GM18858 (cell line): ENCODE data around the gene MYOZ1.
"Not testable (repeated sequence)": the region's sequence is repeated elsewhere in the genome, so short reads cannot be mapped to it uniquely, and the experiment has no call there.

Source experiments
- ATAC-seq: cut with Tn5 transposase; IDR thresholded peaks from one replicate; pipeline ENCODE4 v1.9.1; 2021; ENCODE audit not compliant: unreplicated experiment

Gene MYOZ1

GRCh38 chr10:73641328-73642060 lies at the start of gene MYOZ1:
TSS of gene MYOZ1 (minus strand) at chr10:73641474. CDS start at chr10:73640017, 1,457 bp downstream.
- ATAC-seq: no peak

GRCh38 chr10:73690755-73691154 lies 49.5 kb upstream of the MYOZ1 start:
- ATAC-seq: not testable (repeated sequence)

GRCh38 chr10:73689596-73689995 lies 48.3 kb upstream of the MYOZ1 start:
- ATAC-seq: not testable (repeated sequence)

- ATAC-seq: not testable (repeated sequence)
Observed at GRCh38 chr10:73687641-73688040, 46.4 kb upstream of the MYOZ1 start.

GRCh38 chr10:73674546-73674945 lies 33.3 kb upstream of the MYOZ1 start:
- not testable (repeated sequence) for ATAC-seq

- not testable (repeated sequence) for ATAC-seq
Observed at GRCh38 chr10:73668378-73668777, 27.1 kb upstream of the MYOZ1 start.

- not testable (repeated sequence) for ATAC-seq
Observed at GRCh38 chr10:73666153-73666809, 25.0 kb upstream of the MYOZ1 start.

GRCh38 chr10:73665581-73665980 lies 24.3 kb upstream of the MYOZ1 start:
- not testable (repeated sequence) for ATAC-seq

- not testable (repeated sequence) for ATAC-seq
Observed at GRCh38 chr10:73664156-73665040, 23.1 kb upstream of the MYOZ1 start.

- ATAC-seq: not testable (repeated sequence)
Observed at GRCh38 chr10:73663621-73664020, 22.3 kb upstream of the MYOZ1 start.

- not testable (repeated sequence) for ATAC-seq
Observed at GRCh38 chr10:73662705-73663104, 21.4 kb upstream of the MYOZ1 start.

- no peak for ATAC-seq
Observed at GRCh38 chr10:73655990-73656298, 14.7 kb upstream of the MYOZ1 start, which contains the start of gene SYNPO2L. TSS of gene SYNPO2L (minus strand) at chr10:73656029. CDS start at chr10:73655922, 107 bp downstream.

- no peak for ATAC-seq
Observed at GRCh38 chr10:73655257-73655989, 14.1 kb upstream of the MYOZ1 start.

GRCh38 chr10:73653701-73654100 lies 12.4 kb upstream of the MYOZ1 start:
- no peak for ATAC-seq

- no peak for ATAC-seq
Observed at GRCh38 chr10:73653195-73653594, 11.9 kb upstream of the MYOZ1 start.

- no peak for ATAC-seq
Observed at GRCh38 chr10:73650537-73651331, 9.5 kb upstream of the MYOZ1 start.

GRCh38 chr10:73649876-73650536 lies 8.7 kb upstream of the MYOZ1 start:
- no peak for ATAC-seq

- ATAC-seq: no peak
Observed at GRCh38 chr10:73648975-73649829, 7.9 kb upstream of the MYOZ1 start.
